Inflammatory macrophage treated with lipopolysaccharide for 4 hours (primary cell): ENCODE results near the gene KAT2A.

Source experiments
- DNase-seq: peaks from one replicate; pipeline ENCODE4 v3.0.0-alpha.2; 2020

KAT2A gene

GRCh38 chr17:42112552-42113176 lies 8.5 kb downstream of the KAT2A start, which contains the start of gene DHX58:
Gene DHX58 (minus strand): TSS chr17:42112714. CDS start chr17:42111892, 822 bp downstream.
- DNase-seq = peak; percentile 97

GRCh38 chr17:42111871-42112551 lies 9.2 kb downstream of the KAT2A start:
- peak; percentile 89 for DNase-seq

GRCh38 chr17:42111265-42111636 lies 9.9 kb downstream of the KAT2A start:
- DNase-seq = no peak

- no peak for DNase-seq
Observed at GRCh38 chr17:42110301-42111264, 10.6 kb downstream of the KAT2A start.

GRCh38 chr17:42109086-42109485 lies 12.1 kb downstream of the KAT2A start:
- no peak for DNase-seq

GRCh38 chr17:42107597-42108576 lies 13.3 kb downstream of the KAT2A start:
- DNase-seq = peak; percentile 87

GRCh38 chr17:42107124-42107523 lies 14.0 kb downstream of the KAT2A start:
- DNase-seq = no peak

GRCh38 chr17:42106009-42106408 lies 15.2 kb downstream of the KAT2A start:
- no peak for DNase-seq

GRCh38 chr17:42104264-42104663 lies 16.9 kb downstream of the KAT2A start:
- no peak for DNase-seq

GRCh38 chr17:42103221-42103954 lies 17.8 kb downstream of the KAT2A start:
- no peak for DNase-seq

- DNase-seq = peak; percentile 75
Observed at GRCh38 chr17:42101513-42102292, 19.5 kb downstream of the KAT2A start.

GRCh38 chr17:42098730-42099399 lies 22.3 kb downstream of the KAT2A start:
- no peak for DNase-seq

GRCh38 chr17:42097691-42098631 lies 23.2 kb downstream of the KAT2A start, which contains the start of gene ZNF385C:
Gene ZNF385C (minus strand): TSS chr17:42098473. CDS start chr17:42063056, 35,417 bp downstream.
- no peak for DNase-seq

- no peak for DNase-seq
Observed at GRCh38 chr17:42096360-42097111, 24.6 kb downstream of the KAT2A start.

- DNase-seq = no peak
Observed at GRCh38 chr17:42094375-42095069, 26.6 kb downstream of the KAT2A start.

GRCh38 chr17:42092939-42093338 lies 28.2 kb downstream of the KAT2A start:
- no peak for DNase-seq
